Mesenchymal stem cell (in vitro differentiated cells and primary cell): Measurements from ENCODE around the gene FOXC1.

Source experiments
- DNase-seq: peaks from one replicate; pipeline ENCODE4 v3.0.0-alpha.2; 2013
- H2AFZ ChIP-seq: one replicate; pipeline ENCODE4 v1.6.1; 2013; ENCODE audit warnings: low read depth, mild to moderate bottlenecking, control low read depth, inconsistent platforms, low read length, moderate library complexity
- H2AK5ac ChIP-seq: 2 replicates; pipeline ENCODE4 v1.6.1; 2013; ENCODE audit warnings: low read length, moderate library complexity, mild to moderate bottlenecking, inconsistent platforms; ENCODE audit not compliant: severe bottlenecking
- H2BK120ac ChIP-seq: one replicate; pipeline ENCODE4 v1.6.1; 2013; ENCODE audit warnings: low read depth, mild to moderate bottlenecking, inconsistent platforms, low read length, moderate library complexity
- H2BK12ac ChIP-seq, 2 experiments: one replicate each; pipeline ENCODE4 v1.6.1; 2013; ENCODE audit warnings: inconsistent platforms in 2 of 2, low read length in 2 of 2, mild to moderate bottlenecking in 2 of 2, moderate library complexity in 2 of 2, control low read depth in 1 of 2
- H2BK15ac ChIP-seq: one replicate; pipeline ENCODE4 v1.6.1; 2013; ENCODE audit warnings: mild to moderate bottlenecking, low read depth, inconsistent platforms; ENCODE audit not compliant: poor library complexity, severe bottlenecking
- H2BK5ac ChIP-seq: 2 replicates; pipeline ENCODE4 v1.6.1; 2013; ENCODE audit warnings: low read depth, mild to moderate bottlenecking, low read length, control low read depth, inconsistent platforms; ENCODE audit not compliant: poor library complexity, severe bottlenecking
- H3K14ac ChIP-seq, 2 experiments: one replicate each; pipeline ENCODE4 v1.6.1; 2013; ENCODE audit warnings: inconsistent platforms in 2 of 2, low read length in 2 of 2, control low read depth in 1 of 2, mild to moderate bottlenecking in 1 of 2, moderate library complexity in 1 of 2
- H3K18ac ChIP-seq, 2 experiments: one replicate each; pipeline ENCODE4 v1.6.1; 2013; ENCODE audit warnings: inconsistent platforms in 2 of 2, low read length in 2 of 2, control low read depth in 1 of 2, low read depth in 1 of 2, mild to moderate bottlenecking in 1 of 2
- H3K23ac ChIP-seq, 2 experiments: one replicate each; pipeline ENCODE4 v1.6.1; 2013; ENCODE audit warnings: inconsistent platforms in 2 of 2, low read length in 2 of 2, mild to moderate bottlenecking in 2 of 2, moderate library complexity in 2 of 2, control low read depth in 1 of 2
- H3K27ac ChIP-seq: 2 replicates; pipeline ENCODE4 v1.5.1; 2013; ENCODE audit warnings: mild to moderate bottlenecking, moderate library complexity, low read length, control low read depth, inconsistent platforms; ENCODE audit not compliant: poor library complexity, severe bottlenecking
- H3K27me3 ChIP-seq, 2 experiments: 2 replicates each; pipeline versions ENCODE4 v1.6.1 to v1.7.0; 2013; ENCODE audit warnings: low read length in 2 of 2, mild to moderate bottlenecking in 2 of 2, moderate library complexity in 2 of 2, control low read depth in 1 of 2, inconsistent platforms in 1 of 2; ENCODE audit not compliant: control insufficient read depth in 1 of 2, insufficient read depth in 1 of 2
- H3K36me3 ChIP-seq, 2 experiments: 2 replicates each; pipeline versions ENCODE4 v1.6.1 to v1.7.0; 2013; ENCODE audit warnings: low read length in 2 of 2, control low read depth in 1 of 2, inconsistent platforms in 1 of 2, low read depth in 1 of 2, mild to moderate bottlenecking in 1 of 2; ENCODE audit not compliant: insufficient read depth in 2 of 2, control insufficient read depth in 1 of 2
- H3K4ac ChIP-seq, 2 experiments: one replicate each; pipeline ENCODE4 v1.6.1; 2013; ENCODE audit warnings: inconsistent platforms in 2 of 2, low read length in 2 of 2, mild to moderate bottlenecking in 2 of 2, moderate library complexity in 2 of 2, control low read depth in 1 of 2, low read depth in 1 of 2
- H3K4me1 ChIP-seq: 2 replicates; pipeline ENCODE4 v1.6.1; 2013; ENCODE audit warnings: low read depth, low read length, control low read depth; ENCODE audit not compliant: control insufficient read depth, insufficient read depth
- H3K4me2 ChIP-seq: 2 replicates; pipeline ENCODE4 v1.6.1; 2013; ENCODE audit warnings: low read length, mild to moderate bottlenecking, inconsistent platforms; ENCODE audit not compliant: poor library complexity, severe bottlenecking
- H3K4me3 ChIP-seq, 2 experiments: 2 replicates each; pipeline versions ENCODE4 v1.5.1 to v1.7.0; 2013; ENCODE audit warnings: low read length in 2 of 2, mild to moderate bottlenecking in 2 of 2, control low read depth in 1 of 2, low read depth in 1 of 2; ENCODE audit not compliant: insufficient read depth in 1 of 2
- H3K79me1 ChIP-seq: replicated peaks from 2 replicates; pipeline ENCODE4 v1.6.1; 2013; ENCODE audit warnings: mild to moderate bottlenecking, control low read depth, low read length, inconsistent platforms; ENCODE audit not compliant: poor library complexity, severe bottlenecking
- H3K9ac ChIP-seq: 2 replicates; pipeline ENCODE4 v1.7.0; 2013; ENCODE audit warnings: mild to moderate bottlenecking, low read length, moderate library complexity
- H3K9me3 ChIP-seq: 2 replicates; pipeline ENCODE4 v1.7.0; 2013; ENCODE audit warnings: mild to moderate bottlenecking, low read length; ENCODE audit not compliant: control insufficient read depth
- H4K8ac ChIP-seq: one replicate; pipeline ENCODE4 v1.6.1; 2013; ENCODE audit warnings: inconsistent platforms, mild to moderate bottlenecking, low read length, moderate library complexity
- H4K91ac ChIP-seq: one replicate; pipeline ENCODE4 v1.6.1; 2013; ENCODE audit warnings: mild to moderate bottlenecking, low read length, inconsistent platforms

The FOXC1 gene

DNA sequence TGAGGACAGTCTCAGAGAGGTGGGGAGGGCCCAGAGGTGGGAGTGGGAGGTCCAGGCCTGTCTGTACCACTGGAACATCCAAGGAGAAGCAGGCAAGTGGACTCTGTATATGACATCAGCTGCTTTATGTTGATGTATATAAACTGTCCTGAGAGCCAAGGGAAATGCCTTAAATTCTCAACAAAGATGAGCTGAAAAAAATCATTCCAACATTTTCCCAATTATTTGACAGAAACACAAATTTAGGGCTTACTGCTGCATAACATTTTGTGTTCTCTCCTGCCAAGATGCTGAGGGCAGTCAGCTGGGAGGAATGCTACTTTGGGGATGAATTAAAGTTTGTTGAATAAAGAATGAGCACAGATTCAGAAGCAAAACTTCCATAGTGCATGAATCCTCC, 52.8 kb downstream of the FOXC1 start:
- H3K9ac ChIP-seq: no peak overlapping the region

More for the DNA sequence above, 52.8 kb downstream of the FOXC1 start:
- H3K27me3 ChIP-seq: no peaks in the 10 kb centered on the region
- no peak overlapping the region for H4K91ac ChIP-seq
- peaks cover 0 to 6% of the 10 kb centered on the region in 2 experiments for H3K36me3 ChIP-seq
- no peak overlapping the region for H3K14ac ChIP-seq
- H3K9me3 ChIP-seq: no peaks in the 10 kb centered on the region
- no peak overlapping the region for H3K18ac ChIP-seq
- H2AK5ac ChIP-seq: no peak overlapping the region
- H3K4me2 ChIP-seq: no peak overlapping the region
- H4K8ac ChIP-seq: no peak overlapping the region
- H3K27ac ChIP-seq: no peak overlapping the region
- no peak overlapping the region for H2AFZ ChIP-seq
- no peak overlapping the region for H3K4me3 ChIP-seq
- H3K4ac ChIP-seq: no peak overlapping the region
- H2BK15ac ChIP-seq: no peak overlapping the region
- no peak overlapping the region for H3K23ac ChIP-seq
- no peak for DNase-seq
- no peak overlapping the region for H2BK12ac ChIP-seq
- peaks cover 1% of the 10 kb centered on the region for H3K4me1 ChIP-seq
- no peak overlapping the region for H2BK5ac ChIP-seq
- no peaks in the 10 kb centered on the region for H3K79me1 ChIP-seq
- H2BK120ac ChIP-seq: no peak overlapping the region
